SK-N-SH treated with all-trans-retinoic acid at 6 μM for 48 hours (cell line): Measurements from ENCODE around the gene PDCD1LG2.

Experiments used
- POU6F1 ChIP-seq: fragments of 250-450 bp; sonication (Bioruptor Pico); IDR thresholded peaks from 2 replicates; pipeline ENCODE4 v1.8.0; 2021; ENCODE audit warnings: low read depth, mild to moderate bottlenecking, moderate library complexity, borderline replicate concordance
- PPARA ChIP-seq: fragments of 250-450 bp; sonication (Bioruptor Pico); IDR thresholded peaks from 2 replicates; pipeline ENCODE4 v1.5.0; 2020; ENCODE audit warnings: mild to moderate bottlenecking, borderline replicate concordance
- ZC3H10 ChIP-seq: fragments of 250-450 bp; sonication (Bioruptor Pico); IDR thresholded peaks from 2 replicates; pipeline ENCODE4 v1.5.1; 2021; ENCODE audit warnings: mild to moderate bottlenecking, moderate library complexity
- ZFP30 ChIP-seq: fragments of 450-650 bp; formaldehyde crosslinking; IDR thresholded peaks from 2 replicates; pipeline ENCODE4 v1.5.0; 2022; ENCODE audit warnings: mild to moderate bottlenecking, moderate library complexity
- TF ChIP-seq, protein P1 (sequence below): fragments of 250-450 bp; sonication (Bioruptor Pico); IDR thresholded peaks from 2 replicates; pipeline ENCODE4 v1.5.0; 2020; ENCODE audit warnings: mild to moderate bottlenecking, moderate library complexity

DNA sequence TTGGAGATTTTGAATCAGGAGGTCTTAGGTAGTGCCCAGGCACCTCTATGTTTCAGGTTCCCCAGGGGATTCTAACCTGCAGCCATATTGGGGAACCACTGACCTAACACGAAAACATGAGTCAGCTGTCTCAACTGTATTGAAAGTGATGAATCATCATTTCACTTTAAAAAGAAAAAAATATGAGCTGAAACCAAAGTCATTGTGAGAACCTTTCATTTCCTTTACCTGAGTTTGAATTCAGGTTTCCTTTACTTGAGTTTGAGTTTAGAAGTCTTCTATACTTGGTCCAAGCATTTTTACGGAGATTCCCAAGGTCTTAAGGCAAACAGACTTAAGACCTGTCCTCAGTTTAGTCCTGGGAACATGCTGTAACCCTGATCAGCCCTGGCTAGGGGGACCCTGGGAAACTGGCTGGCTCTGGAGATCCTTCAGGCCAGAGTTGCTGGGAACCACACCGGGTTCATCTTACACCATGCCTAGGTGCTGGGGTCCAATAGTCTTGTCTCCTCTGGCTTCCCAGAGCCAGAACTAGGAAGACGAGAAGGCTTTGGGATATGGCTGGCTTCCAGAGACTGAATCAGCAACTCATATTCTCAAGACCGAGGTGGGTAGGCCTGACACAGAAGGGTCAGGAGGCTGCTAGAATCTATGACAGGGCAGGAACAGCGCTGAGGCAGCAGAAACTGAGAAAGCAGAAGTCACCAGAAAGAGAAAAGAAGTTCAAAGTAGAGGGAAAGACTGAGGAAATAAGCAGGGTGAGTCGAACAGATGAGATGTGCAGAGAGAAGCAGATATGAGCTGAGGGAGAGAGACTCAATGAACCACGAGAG, 16.4 kb upstream of the PDCD1LG2 start:
- TF ChIP-seq POU6F1 (CRISPR knock-in tag) (no peak), PPARA (no peak), ZFP30 (CRISPR knock-in tag) (no peak), ZC3H10 (no peak)
- TF ChIP-seq, protein P1, sequence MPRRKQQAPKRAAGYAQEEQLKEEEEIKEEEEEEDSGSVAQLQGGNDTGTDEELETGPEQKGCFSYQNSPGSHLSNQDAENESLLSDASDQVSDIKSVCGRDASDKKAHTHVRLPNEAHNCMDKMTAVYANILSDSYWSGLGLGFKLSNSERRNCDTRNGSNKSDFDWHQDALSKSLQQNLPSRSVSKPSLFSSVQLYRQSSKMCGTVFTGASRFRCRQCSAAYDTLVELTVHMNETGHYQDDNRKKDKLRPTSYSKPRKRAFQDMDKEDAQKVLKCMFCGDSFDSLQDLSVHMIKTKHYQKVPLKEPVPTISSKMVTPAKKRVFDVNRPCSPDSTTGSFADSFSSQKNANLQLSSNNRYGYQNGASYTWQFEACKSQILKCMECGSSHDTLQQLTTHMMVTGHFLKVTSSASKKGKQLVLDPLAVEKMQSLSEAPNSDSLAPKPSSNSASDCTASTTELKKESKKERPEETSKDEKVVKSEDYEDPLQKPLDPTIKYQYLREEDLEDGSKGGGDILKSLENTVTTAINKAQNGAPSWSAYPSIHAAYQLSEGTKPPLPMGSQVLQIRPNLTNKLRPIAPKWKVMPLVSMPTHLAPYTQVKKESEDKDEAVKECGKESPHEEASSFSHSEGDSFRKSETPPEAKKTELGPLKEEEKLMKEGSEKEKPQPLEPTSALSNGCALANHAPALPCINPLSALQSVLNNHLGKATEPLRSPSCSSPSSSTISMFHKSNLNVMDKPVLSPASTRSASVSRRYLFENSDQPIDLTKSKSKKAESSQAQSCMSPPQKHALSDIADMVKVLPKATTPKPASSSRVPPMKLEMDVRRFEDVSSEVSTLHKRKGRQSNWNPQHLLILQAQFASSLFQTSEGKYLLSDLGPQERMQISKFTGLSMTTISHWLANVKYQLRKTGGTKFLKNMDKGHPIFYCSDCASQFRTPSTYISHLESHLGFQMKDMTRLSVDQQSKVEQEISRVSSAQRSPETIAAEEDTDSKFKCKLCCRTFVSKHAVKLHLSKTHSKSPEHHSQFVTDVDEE (CRISPR knock-in tag), result no peak
